ENCODE data around the gene UROC1.

UROC1 gene

GRCh38 chr3:126440709-126440995 is 76.9 kb downstream of the UROC1 start:
- H3K36me3 ChIP-seq (ENCODE audit: control insufficient read depth in 1 of 2, insufficient read depth in 2 of 2, low read depth in 1 of 2, low read length in 2 of 2) = peaks cover 38 to 43% of the 10 kb centered on the region in 2 experiments

GRCh38 chr3:126439968-126440708 is 77.4 kb downstream of the UROC1 start:
- Histone ChIP-seq H2BK12ac (ENCODE audit: low read length in 2 of 2) (no peak overlapping the region), H4K91ac (ENCODE audit: low read length) (no peak overlapping the region), H2BK5ac (ENCODE audit: low read depth, low read length, poor library complexity, severe bottlenecking) (no peak overlapping the region), H2AK5ac (ENCODE audit: low read length, severe bottlenecking) (no peak overlapping the region), H2BK120ac (ENCODE audit: low read depth, low read length) (no peak overlapping the region), H3K79me1 (replicated peaks; ENCODE audit: low read length, poor library complexity, severe bottlenecking) (peaks cover 4% of the 10 kb centered on the region), H3K27ac (ENCODE audit: low read length, poor library complexity, severe bottlenecking) (no peak overlapping the region), H2AFZ (ENCODE audit: low read depth, low read length) (no peak overlapping the region), H3K23ac (ENCODE audit: low read length in 2 of 2) (no peak overlapping the region), H4K8ac (ENCODE audit: low read length) (no peak overlapping the region), H3K4ac (ENCODE audit: low read depth in 1 of 2, low read length in 2 of 2) (no peak overlapping the region), H3K4me1 (ENCODE audit: control insufficient read depth, insufficient read depth, low read depth, low read length) (peaks cover 3% of the 10 kb centered on the region), H3K9ac (ENCODE audit: low read length) (no peak overlapping the region), H3K9me3 (ENCODE audit: control insufficient read depth, low read length) (no peaks in the 10 kb centered on the region), H3K36me3 (ENCODE audit: control insufficient read depth in 1 of 2, insufficient read depth in 2 of 2, low read depth in 1 of 2, low read length in 2 of 2) (peaks cover 34 to 46% of the 10 kb centered on the region in 2 experiments), H3K4me2 (ENCODE audit: low read length, poor library complexity, severe bottlenecking) (no peak overlapping the region), H2BK15ac (ENCODE audit: low read depth, poor library complexity, severe bottlenecking) (no peak overlapping the region), H3K4me3 (ENCODE audit: insufficient read depth in 1 of 2, low read depth in 1 of 2, low read length in 2 of 2) (no peak overlapping the region), H3K14ac (ENCODE audit: low read length in 2 of 2) (peak overlapping the region in 1 of 2 experiments; percentile 27), H3K27me3 (ENCODE audit: control insufficient read depth in 1 of 2, insufficient read depth in 1 of 2, low read length in 2 of 2) (no peaks in the 10 kb centered on the region), H3K18ac (ENCODE audit: low read depth in 1 of 2, low read length in 2 of 2) (no peak overlapping the region)
- WGBS = 91% methylated on average over 12 of the region's 12 CpGs
- DNase-seq = no peak

More at GRCh38 chr3:126440709-126440995, 76.9 kb downstream of the UROC1 start:
- H2BK5ac ChIP-seq (ENCODE audit: low read depth, low read length, poor library complexity, severe bottlenecking) = no peak overlapping the region
- no peak overlapping the region for H2BK12ac ChIP-seq (ENCODE audit: low read length in 2 of 2)
- no peak overlapping the region for H2AFZ ChIP-seq (ENCODE audit: low read depth, low read length)
- DNase-seq = no peak
- H3K4me3 ChIP-seq (ENCODE audit: insufficient read depth in 1 of 2, low read depth in 1 of 2, low read length in 2 of 2) = no peak overlapping the region
- H3K4me1 ChIP-seq (ENCODE audit: control insufficient read depth, insufficient read depth, low read depth, low read length) = peaks cover 8% of the 10 kb centered on the region
- no peak overlapping the region for H3K27ac ChIP-seq (ENCODE audit: low read length, poor library complexity, severe bottlenecking)
- no peak overlapping the region for H4K91ac ChIP-seq (ENCODE audit: low read length)
- H3K18ac ChIP-seq (ENCODE audit: low read depth in 1 of 2, low read length in 2 of 2) = no peak overlapping the region
- H3K4me2 ChIP-seq (ENCODE audit: low read length, poor library complexity, severe bottlenecking) = no peak overlapping the region
- H2BK120ac ChIP-seq (ENCODE audit: low read depth, low read length) = no peak overlapping the region
- peak overlapping the region in 1 of 2 experiments; percentile 27 for H3K14ac ChIP-seq (ENCODE audit: low read length in 2 of 2)
- peaks cover 4% of the 10 kb centered on the region for H3K79me1 ChIP-seq (replicated peaks; ENCODE audit: low read length, poor library complexity, severe bottlenecking)
- no peak overlapping the region for H2AK5ac ChIP-seq (ENCODE audit: low read length, severe bottlenecking)
- no peak overlapping the region for H2BK15ac ChIP-seq (ENCODE audit: low read depth, poor library complexity, severe bottlenecking)
- no peak overlapping the region for H3K23ac ChIP-seq (ENCODE audit: low read length in 2 of 2)
- H3K9ac ChIP-seq (ENCODE audit: low read length) = no peak overlapping the region
- H3K9me3 ChIP-seq (ENCODE audit: control insufficient read depth, low read length) = no peaks in the 10 kb centered on the region
- H4K8ac ChIP-seq (ENCODE audit: low read length) = no peak overlapping the region
- H3K4ac ChIP-seq (ENCODE audit: low read depth in 1 of 2, low read length in 2 of 2) = no peak overlapping the region
- H3K27me3 ChIP-seq (ENCODE audit: control insufficient read depth in 1 of 2, insufficient read depth in 1 of 2, low read length in 2 of 2) = no peaks in the 10 kb centered on the region
- WGBS = 96% methylated on average over 9 of the region's 9 CpGs

- Histone ChIP-seq H2AK5ac (ENCODE audit: low read length, severe bottlenecking) (no peak overlapping the region), H3K9ac (ENCODE audit: low read length) (no peak overlapping the region), H3K27ac (ENCODE audit: low read length, poor library complexity, severe bottlenecking) (no peak overlapping the region), H3K27me3 (ENCODE audit: control insufficient read depth in 1 of 2, insufficient read depth in 1 of 2, low read length in 2 of 2) (no peaks in the 10 kb centered on the region), H3K4ac (ENCODE audit: low read depth in 1 of 2, low read length in 2 of 2) (no peak overlapping the region), H2BK12ac (ENCODE audit: low read length in 2 of 2) (no peak overlapping the region), H4K91ac (ENCODE audit: low read length) (no peak overlapping the region), H4K8ac (ENCODE audit: low read length) (no peak overlapping the region), H3K18ac (ENCODE audit: low read depth in 1 of 2, low read length in 2 of 2) (no peak overlapping the region), H2BK120ac (ENCODE audit: low read depth, low read length) (no peak overlapping the region), H3K79me1 (replicated peaks; ENCODE audit: low read length, poor library complexity, severe bottlenecking) (peaks cover 4% of the 10 kb centered on the region), H3K23ac (ENCODE audit: low read length in 2 of 2) (no peak overlapping the region), H3K4me2 (ENCODE audit: low read length, poor library complexity, severe bottlenecking) (no peak overlapping the region), H3K4me3 (ENCODE audit: insufficient read depth in 1 of 2, low read depth in 1 of 2, low read length in 2 of 2) (no peak overlapping the region), H2AFZ (ENCODE audit: low read depth, low read length) (no peak overlapping the region), H2BK5ac (ENCODE audit: low read depth, low read length, poor library complexity, severe bottlenecking) (no peak overlapping the region), H2BK15ac (ENCODE audit: low read depth, poor library complexity, severe bottlenecking) (no peak overlapping the region), H3K36me3 (ENCODE audit: control insufficient read depth in 1 of 2, insufficient read depth in 2 of 2, low read depth in 1 of 2, low read length in 2 of 2) (peaks cover 37 to 53% of the 10 kb centered on the region in 2 experiments), H3K14ac (ENCODE audit: low read length in 2 of 2) (no peak overlapping the region), H3K4me1 (ENCODE audit: control insufficient read depth, insufficient read depth, low read depth, low read length) (peaks cover 3% of the 10 kb centered on the region), H3K9me3 (ENCODE audit: control insufficient read depth, low read length) (no peaks in the 10 kb centered on the region)
- 98% methylated on average over 15 of the region's 15 CpGs for WGBS
- DNase-seq = no peak
Measured at GRCh38 chr3:126439346-126439967, 78.1 kb downstream of the UROC1 start.

- H3K4ac ChIP-seq (ENCODE audit: low read depth in 1 of 2, low read length in 2 of 2) = no peak overlapping the region
- no peak overlapping the region for H2AK5ac ChIP-seq (ENCODE audit: low read length, severe bottlenecking)
- peaks cover 4% of the 10 kb centered on the region for H3K79me1 ChIP-seq (replicated peaks; ENCODE audit: low read length, poor library complexity, severe bottlenecking)
- H3K23ac ChIP-seq (ENCODE audit: low read length in 2 of 2) = no peak overlapping the region
- H2BK120ac ChIP-seq (ENCODE audit: low read depth, low read length) = no peak overlapping the region
- H3K4me3 ChIP-seq (ENCODE audit: insufficient read depth in 1 of 2, low read depth in 1 of 2, low read length in 2 of 2) = no peak overlapping the region
- DNase-seq = no peak
- H2BK12ac ChIP-seq (ENCODE audit: low read length in 2 of 2) = no peak overlapping the region
- no peak overlapping the region for H3K4me2 ChIP-seq (ENCODE audit: low read length, poor library complexity, severe bottlenecking)
- no peaks in the 10 kb centered on the region for H3K27me3 ChIP-seq (ENCODE audit: control insufficient read depth in 1 of 2, insufficient read depth in 1 of 2, low read length in 2 of 2)
- H2BK5ac ChIP-seq (ENCODE audit: low read depth, low read length, poor library complexity, severe bottlenecking) = no peak overlapping the region
- H3K36me3 ChIP-seq (ENCODE audit: control insufficient read depth in 1 of 2, insufficient read depth in 2 of 2, low read depth in 1 of 2, low read length in 2 of 2) = peaks cover 37 to 55% of the 10 kb centered on the region in 2 experiments
- no peak overlapping the region for H3K27ac ChIP-seq (ENCODE audit: low read length, poor library complexity, severe bottlenecking)
- H4K8ac ChIP-seq (ENCODE audit: low read length) = no peak overlapping the region
- H2BK15ac ChIP-seq (ENCODE audit: low read depth, poor library complexity, severe bottlenecking) = no peak overlapping the region
- H3K18ac ChIP-seq (ENCODE audit: low read depth in 1 of 2, low read length in 2 of 2) = no peak overlapping the region
- no peak overlapping the region for H2AFZ ChIP-seq (ENCODE audit: low read depth, low read length)
- no peak overlapping the region for H3K9ac ChIP-seq (ENCODE audit: low read length)
- H4K91ac ChIP-seq (ENCODE audit: low read length) = no peak overlapping the region
- 95% methylated on average over 9 of the region's 10 CpGs for WGBS
- no peak overlapping the region for H3K14ac ChIP-seq (ENCODE audit: low read length in 2 of 2)
- peaks cover 3% of the 10 kb centered on the region for H3K4me1 ChIP-seq (ENCODE audit: control insufficient read depth, insufficient read depth, low read depth, low read length)
- no peaks in the 10 kb centered on the region for H3K9me3 ChIP-seq (ENCODE audit: control insufficient read depth, low read length)
Measured at GRCh38 chr3:126438746-126439145, 78.8 kb downstream of the UROC1 start.
